Nephron progenitor cell (in vitro differentiated cells): Measurements from ENCODE around the gene CACNA2D3.

Source experiments
- DNase-seq: peaks from one replicate; pipeline ENCODE4 v3.0.0; 2021
- H3K27ac Mint-ChIP-seq: 2 replicates; pipeline ENCODE4 v1.8.0; 2021; ENCODE audit warnings: mild to moderate bottlenecking, moderate library complexity, mixed read lengths
- H3K27me3 Mint-ChIP-seq: 2 replicates; pipeline ENCODE4 v1.8.0; 2021; ENCODE audit warnings: mild to moderate bottlenecking, low read depth, mixed read lengths; ENCODE audit not compliant: poor library complexity
- H3K36me3 Mint-ChIP-seq: 2 replicates; pipeline ENCODE4 v1.8.0; 2021; ENCODE audit warnings: low read depth, mixed read lengths
- H3K4me1 Mint-ChIP-seq: 2 replicates; pipeline ENCODE4 v1.8.0; 2021; ENCODE audit warnings: mixed read lengths
- H3K4me3 Mint-ChIP-seq: 2 replicates; pipeline ENCODE4 v1.8.0; 2021; ENCODE audit warnings: mild to moderate bottlenecking, moderate library complexity, mixed read lengths
- H3K9me3 Mint-ChIP-seq: 2 replicates; pipeline ENCODE4 v1.8.0; 2021; ENCODE audit warnings: mild to moderate bottlenecking, moderate library complexity, mixed read lengths
- TF ChIP-seq, protein P1 (sequence below): fragments of 200-600 bp; sonication (generic); IDR thresholded peaks from 2 replicates; pipeline ENCODE4 v1.5.0; 2021; ENCODE audit warnings: antibody characterized with exemption

CACNA2D3 gene

GRCh38 chr3:54862526-54862925 is 740.2 kb downstream of the CACNA2D3 start:
- no peaks in the 10 kb centered on the region for H3K36me3 Mint-ChIP-seq
- no peak for DNase-seq
- TF ChIP-seq, protein P1, sequence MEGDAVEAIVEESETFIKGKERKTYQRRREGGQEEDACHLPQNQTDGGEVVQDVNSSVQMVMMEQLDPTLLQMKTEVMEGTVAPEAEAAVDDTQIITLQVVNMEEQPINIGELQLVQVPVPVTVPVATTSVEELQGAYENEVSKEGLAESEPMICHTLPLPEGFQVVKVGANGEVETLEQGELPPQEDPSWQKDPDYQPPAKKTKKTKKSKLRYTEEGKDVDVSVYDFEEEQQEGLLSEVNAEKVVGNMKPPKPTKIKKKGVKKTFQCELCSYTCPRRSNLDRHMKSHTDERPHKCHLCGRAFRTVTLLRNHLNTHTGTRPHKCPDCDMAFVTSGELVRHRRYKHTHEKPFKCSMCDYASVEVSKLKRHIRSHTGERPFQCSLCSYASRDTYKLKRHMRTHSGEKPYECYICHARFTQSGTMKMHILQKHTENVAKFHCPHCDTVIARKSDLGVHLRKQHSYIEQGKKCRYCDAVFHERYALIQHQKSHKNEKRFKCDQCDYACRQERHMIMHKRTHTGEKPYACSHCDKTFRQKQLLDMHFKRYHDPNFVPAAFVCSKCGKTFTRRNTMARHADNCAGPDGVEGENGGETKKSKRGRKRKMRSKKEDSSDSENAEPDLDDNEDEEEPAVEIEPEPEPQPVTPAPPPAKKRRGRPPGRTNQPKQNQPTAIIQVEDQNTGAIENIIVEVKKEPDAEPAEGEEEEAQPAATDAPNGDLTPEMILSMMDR = no peak
- H3K27ac Mint-ChIP-seq = peak overlapping the region; percentile 29
- H3K4me1 Mint-ChIP-seq = peaks cover 40% of the 10 kb centered on the region
- H3K4me3 Mint-ChIP-seq = no peak overlapping the region
- H3K9me3 Mint-ChIP-seq = no peaks in the 10 kb centered on the region
- H3K27me3 Mint-ChIP-seq = peaks cover 8% of the 10 kb centered on the region

- no peak for DNase-seq
- Mint-ChIP-seq H3K4me1 (peaks cover 33% of the 10 kb centered on the region), H3K36me3 (no peaks in the 10 kb centered on the region), H3K27me3 (peaks cover 8% of the 10 kb centered on the region), H3K4me3 (no peak overlapping the region), H3K9me3 (no peaks in the 10 kb centered on the region), H3K27ac (no peak overlapping the region)
- TF ChIP-seq, protein P1 = no peak
Measured at GRCh38 chr3:54863366-54863765, 741.0 kb downstream of the CACNA2D3 start.

DNA sequence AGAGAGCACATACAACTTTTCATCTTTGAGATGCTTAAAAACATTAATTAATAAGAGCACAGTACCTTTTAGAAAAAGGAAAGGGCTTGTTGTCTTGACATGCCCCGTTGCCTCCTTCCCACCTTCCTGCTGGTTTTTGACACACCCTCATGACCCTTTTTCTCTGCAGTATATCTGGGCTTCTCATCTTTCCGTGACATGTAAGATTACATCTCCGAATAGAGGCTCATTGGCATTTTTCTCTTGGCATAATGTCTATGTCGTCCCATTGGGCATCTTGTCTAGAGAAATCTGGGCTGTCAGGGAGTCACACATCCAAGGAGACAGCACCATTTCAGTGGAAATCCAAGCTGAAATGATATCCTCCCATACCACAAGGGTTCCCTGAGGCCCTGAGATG is 741.4 kb downstream of the CACNA2D3 start:
- Mint-ChIP-seq H3K4me3 (no peak overlapping the region), H3K27ac (peak overlapping the region; percentile 21)

GRCh38 chr3:54865316-54865715 is 743.0 kb downstream of the CACNA2D3 start:
- H3K27ac Mint-ChIP-seq = no peak overlapping the region
- H3K4me1 Mint-ChIP-seq = peaks cover 35% of the 10 kb centered on the region
- TF ChIP-seq, protein P1 = no peak
- no peaks in the 10 kb centered on the region for H3K9me3 Mint-ChIP-seq
- H3K4me3 Mint-ChIP-seq = no peak overlapping the region
- no peaks in the 10 kb centered on the region for H3K36me3 Mint-ChIP-seq
- H3K27me3 Mint-ChIP-seq = peaks cover 10% of the 10 kb centered on the region
- no peak for DNase-seq

More for the DNA sequence above, 741.4 kb downstream of the CACNA2D3 start:
- peaks cover 8% of the 10 kb centered on the region for H3K27me3 Mint-ChIP-seq
- no peaks in the 10 kb centered on the region for H3K9me3 Mint-ChIP-seq
- TF ChIP-seq, protein P1 = no peak
- H3K36me3 Mint-ChIP-seq = no peaks in the 10 kb centered on the region
- H3K4me1 Mint-ChIP-seq = peaks cover 29% of the 10 kb centered on the region
- DNase-seq = no peak

- TF ChIP-seq, protein P1 = no peak
- H3K4me1 Mint-ChIP-seq = peaks cover 35% of the 10 kb centered on the region
- H3K27ac Mint-ChIP-seq = no peak overlapping the region
- no peaks in the 10 kb centered on the region for H3K9me3 Mint-ChIP-seq
- H3K36me3 Mint-ChIP-seq = no peaks in the 10 kb centered on the region
- no peak for DNase-seq
- H3K27me3 Mint-ChIP-seq = peaks cover 8% of the 10 kb centered on the region
- H3K4me3 Mint-ChIP-seq = no peak overlapping the region
Measured at GRCh38 chr3:54866251-54866650, 743.9 kb downstream of the CACNA2D3 start.

DNA sequence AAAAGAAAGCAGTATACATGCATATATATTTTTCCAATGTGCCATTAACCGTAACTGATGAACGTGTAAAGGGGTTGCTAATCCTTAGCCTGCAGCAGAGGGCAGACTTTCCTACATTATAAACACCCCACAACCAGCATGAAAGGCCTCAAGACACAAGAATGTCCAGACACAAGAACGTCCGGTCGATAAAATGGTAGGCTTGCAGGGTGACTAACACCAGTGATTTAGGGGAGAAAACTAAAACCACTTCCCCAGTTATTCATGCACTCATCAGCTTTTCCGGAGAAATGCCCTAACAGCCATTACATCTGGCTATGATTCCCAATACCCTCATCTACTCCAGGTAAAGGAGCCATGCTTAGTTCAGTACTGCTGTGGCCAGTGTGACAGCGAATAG is 748.1 kb downstream of the CACNA2D3 start:
- no peaks in the 10 kb centered on the region for H3K9me3 Mint-ChIP-seq
- H3K36me3 Mint-ChIP-seq = no peaks in the 10 kb centered on the region
- H3K4me1 Mint-ChIP-seq = peaks cover 55% of the 10 kb centered on the region
- TF ChIP-seq, protein P1 = peak; percentile 41
- H3K27ac Mint-ChIP-seq = no peak overlapping the region
- DNase-seq = no peak
- H3K4me3 Mint-ChIP-seq = no peak overlapping the region
- H3K27me3 Mint-ChIP-seq = peaks cover 7% of the 10 kb centered on the region
